GM20000 (cell line): ENCODE results near the gene SUSD1.
A peak's percentile ranks its signal among the peaks of the same experiment; 100 is the strongest.

Experiments
- DNase-seq: peaks from one replicate; pipeline ENCODE4 v3.0.0; 2012; ENCODE audit warnings: low spot score
- CTCF ChIP-seq: IDR thresholded peaks from 2 replicates; pipeline ENCODE4 v1.5.1; 2012; ENCODE audit warnings: mild to moderate bottlenecking, control low read depth; ENCODE audit errors: extremely low read depth, missing control alignments

The SUSD1 gene

GRCh38 chr9:112072721-112073638 lies 102.1 kb downstream of the SUSD1 start:
- no peak for TF ChIP-seq CTCF
- no peak for DNase-seq

GRCh38 chr9:112069318-112070169 lies 105.6 kb downstream of the SUSD1 start:
- DNase-seq = peak; percentile 41
- no peak for TF ChIP-seq CTCF

- DNase-seq = no peak
- TF ChIP-seq CTCF = no peak
These were observed 109.1 kb downstream of the SUSD1 start for GRCh38 chr9:112065806-112066606.

GRCh38 chr9:112064871-112065270 lies 110.2 kb downstream of the SUSD1 start:
- TF ChIP-seq CTCF = no peak
- DNase-seq = no peak

- DNase-seq = no peak
- no peak for TF ChIP-seq CTCF
These were observed 111.5 kb downstream of the SUSD1 start for GRCh38 chr9:112063586-112063985.

GRCh38 chr9:112063151-112063550 lies 111.9 kb downstream of the SUSD1 start:
- no peak for DNase-seq

More at GRCh38 chr9:112063151-112063550, 111.9 kb downstream of the SUSD1 start:
- no peak for TF ChIP-seq CTCF
